Stimulated activated CD4-positive, alpha-beta T cell treated with anti-CD3 and anti-CD28 coated beads, Interleukin-2, amount 100 ng/mL, for 24 hours (primary cell): Measurements from ENCODE around the gene RBBP4.
A peak's percentile ranks its signal among the peaks of the same experiment; 100 is the strongest.
"Not testable (repeated sequence)": the region's sequence is repeated elsewhere in the genome, so short reads cannot be mapped to it uniquely, and the experiment has no call there.

Experiments used
- DNase-seq, 2 donors: peaks; one replicate each; pipeline ENCODE4 v3.0.0-alpha.2; 2020

Gene RBBP4

DNA sequence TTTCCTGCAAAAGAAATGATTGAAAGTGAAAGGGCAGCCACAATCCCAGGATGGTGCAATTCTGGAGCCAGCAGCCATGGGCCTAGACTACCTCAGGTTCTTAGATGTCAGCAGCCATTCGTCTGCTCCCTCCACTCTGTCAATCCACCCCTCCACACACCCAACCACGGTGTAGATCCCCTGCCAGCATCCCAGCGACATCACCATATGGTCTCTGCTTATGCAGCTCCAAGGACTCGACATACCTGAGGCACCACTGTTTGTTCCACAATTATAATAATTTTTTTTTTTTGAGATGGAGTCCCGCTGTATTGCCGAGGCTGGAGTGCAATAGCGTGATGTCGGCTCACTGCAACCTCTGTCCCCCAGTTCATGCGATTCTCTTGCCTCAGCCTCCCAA lies 45.0 kb downstream of the RBBP4 start:
- DNase-seq, result no peak

DNA sequence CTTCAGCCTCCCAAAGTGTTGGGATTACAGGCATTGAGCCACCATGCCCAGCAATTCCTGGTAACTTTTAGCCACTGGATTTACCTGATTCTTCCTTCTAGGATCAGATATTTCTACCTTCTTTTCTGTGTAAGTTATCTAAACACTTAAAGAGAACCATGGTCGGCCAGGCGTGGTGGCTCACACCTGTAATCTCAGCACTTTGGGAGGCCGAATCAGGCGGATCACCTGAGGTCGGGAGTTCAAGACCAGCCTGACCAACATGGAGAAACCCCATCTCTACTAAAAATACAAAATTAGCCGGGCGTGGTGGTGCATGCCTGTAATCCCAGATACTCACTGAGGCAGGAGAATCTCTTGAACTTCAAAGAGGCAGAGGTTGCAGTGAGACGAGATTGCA lies 46.0 kb downstream of the RBBP4 start:
- not testable (repeated sequence) for DNase-seq

DNA sequence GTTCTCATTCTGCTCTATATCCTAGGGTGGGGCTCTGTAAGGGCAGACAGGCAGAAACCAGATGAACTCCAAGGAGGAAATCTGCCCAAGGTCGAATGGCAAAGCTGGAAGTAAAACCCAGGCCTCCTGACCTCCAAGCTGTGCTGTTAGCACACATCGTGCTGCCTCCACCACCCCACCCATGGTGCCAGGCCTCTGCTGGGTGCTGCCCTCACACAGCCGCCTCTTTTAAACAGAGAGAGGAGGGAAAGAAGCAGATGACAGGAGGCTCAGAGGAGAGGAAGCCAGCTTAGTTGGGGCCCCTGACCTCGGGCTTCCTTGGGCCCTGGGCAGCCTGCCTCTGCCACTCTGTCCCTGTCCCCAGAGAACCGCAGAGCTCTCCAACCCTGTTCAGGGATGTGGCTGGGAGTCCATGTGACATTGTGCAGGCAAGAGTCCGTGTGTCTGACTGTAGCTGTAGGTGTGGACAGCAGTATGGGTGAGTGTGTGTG lies 50.5 kb downstream of the RBBP4 start:
- no peak for DNase-seq

GRCh38 chr1:32701951-32702598 lies 51.1 kb downstream of the RBBP4 start:
- DNase-seq, result no peak

GRCh38 chr1:32702599-32703478 lies 51.8 kb downstream of the RBBP4 start, which contains the start of gene SYNC:
Gene SYNC, minus strand, starts transcription at chr1:32702770. Its CDS starts 110 bp downstream, at chr1:32702660.
- DNase-seq, result peak in 1 of 2 donors; percentile 38

DNA sequence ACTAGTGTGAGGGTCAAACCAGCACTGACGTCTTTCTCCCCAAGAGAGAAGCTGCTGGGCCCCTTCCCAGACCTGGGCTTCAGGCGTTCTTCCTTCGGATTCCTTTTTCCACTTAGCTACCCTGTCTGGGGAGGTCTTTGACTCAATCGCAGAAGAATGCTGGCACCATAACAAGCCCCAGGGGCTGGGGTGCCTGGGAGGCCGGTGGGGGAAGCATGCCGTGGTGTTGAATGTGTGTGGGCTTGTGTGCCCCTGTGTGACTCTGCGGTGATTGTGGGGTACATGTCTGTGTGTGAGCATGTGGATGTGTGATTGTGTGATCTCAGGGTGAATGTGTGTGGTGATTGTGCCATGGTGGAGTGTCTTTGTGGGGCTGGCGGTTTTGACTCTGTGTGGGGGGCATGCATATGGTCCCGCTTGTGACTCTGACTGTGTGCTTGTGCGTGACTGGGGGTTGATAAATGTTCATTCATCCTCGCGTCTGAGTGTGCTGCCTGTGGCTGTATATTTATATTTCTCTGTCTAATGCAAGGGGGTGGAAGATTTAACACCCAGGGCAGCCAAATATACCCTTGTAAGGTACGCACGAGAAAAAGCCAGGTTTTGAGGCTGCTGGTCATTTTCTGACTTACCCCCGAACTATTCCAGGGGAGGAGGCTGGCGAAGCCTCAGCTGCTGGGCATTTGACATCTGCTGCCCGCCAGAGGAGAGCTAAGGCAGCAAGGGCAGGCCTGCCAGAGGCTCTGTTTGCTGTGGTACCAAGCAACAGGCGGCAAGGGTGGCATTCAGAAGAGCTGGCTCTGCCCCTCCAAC lies 52.7 kb downstream of the RBBP4 start:
- no peak for DNase-seq

GRCh38 chr1:32705516-32705915 lies 54.5 kb downstream of the RBBP4 start:
- DNase-seq, result no peak

DNA sequence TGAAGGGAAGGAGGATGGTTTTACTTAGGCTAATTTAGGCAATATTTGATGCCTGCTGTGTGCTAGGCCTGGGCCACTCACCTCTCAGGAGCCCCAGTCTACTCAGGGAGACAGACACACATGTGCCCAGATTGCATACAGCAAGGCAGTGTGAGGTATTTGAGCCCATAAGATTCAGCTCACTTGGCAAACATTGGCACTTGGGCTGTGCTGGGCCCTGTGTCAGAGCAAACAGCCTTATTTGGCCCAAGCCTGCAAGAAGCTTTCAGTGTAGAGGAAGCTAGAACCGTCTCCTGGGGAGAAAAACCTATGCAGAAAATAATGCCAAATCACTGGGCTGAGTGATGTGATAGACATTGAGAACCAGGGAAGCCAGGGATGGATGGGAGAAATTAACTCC lies 55.5 kb downstream of the RBBP4 start:
- DNase-seq, result no peak

GRCh38 chr1:32709075-32709474 lies 58.1 kb downstream of the RBBP4 start:
- DNase-seq, result no peak

DNA sequence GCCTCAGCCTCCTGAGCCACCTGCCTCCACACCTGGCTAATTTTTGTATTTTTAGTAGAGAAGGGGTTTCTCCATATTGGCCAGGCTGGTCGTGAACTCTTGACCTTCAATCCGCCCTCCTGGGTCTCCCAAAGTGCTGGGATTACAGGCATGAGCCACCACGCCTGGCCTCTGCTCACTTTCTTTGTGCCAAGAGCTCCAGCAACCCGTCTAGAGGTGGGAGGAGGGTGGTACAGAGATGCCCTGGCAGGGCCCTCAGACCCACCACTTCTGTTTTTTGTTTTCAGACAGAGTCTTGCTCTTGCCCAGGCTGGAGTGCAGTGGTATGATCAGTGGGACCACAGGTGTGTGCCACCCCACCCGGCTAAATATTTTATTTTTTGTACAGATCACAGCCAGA lies 58.5 kb downstream of the RBBP4 start:
- DNase-seq, result no peak

DNA sequence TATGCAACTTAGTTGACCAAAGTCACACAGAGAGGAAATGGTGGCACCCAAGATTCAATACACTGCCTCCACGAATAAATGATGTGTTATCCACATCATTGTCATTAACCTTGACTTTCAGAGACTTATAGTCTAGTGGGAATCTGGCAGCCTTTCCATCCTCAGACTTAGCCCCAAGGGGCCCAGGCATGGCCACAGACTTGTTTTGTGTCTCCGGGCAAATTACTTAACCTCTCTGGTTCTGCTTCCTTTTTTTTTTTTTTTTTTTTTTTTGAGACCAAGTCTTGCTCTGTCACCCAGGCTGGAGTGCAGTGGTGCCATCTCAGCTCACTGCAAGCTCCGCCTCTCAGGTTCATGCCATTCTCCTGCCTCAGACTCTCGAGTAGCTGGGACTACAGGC lies 60.2 kb downstream of the RBBP4 start:
- DNase-seq, result not testable (repeated sequence)

DNA sequence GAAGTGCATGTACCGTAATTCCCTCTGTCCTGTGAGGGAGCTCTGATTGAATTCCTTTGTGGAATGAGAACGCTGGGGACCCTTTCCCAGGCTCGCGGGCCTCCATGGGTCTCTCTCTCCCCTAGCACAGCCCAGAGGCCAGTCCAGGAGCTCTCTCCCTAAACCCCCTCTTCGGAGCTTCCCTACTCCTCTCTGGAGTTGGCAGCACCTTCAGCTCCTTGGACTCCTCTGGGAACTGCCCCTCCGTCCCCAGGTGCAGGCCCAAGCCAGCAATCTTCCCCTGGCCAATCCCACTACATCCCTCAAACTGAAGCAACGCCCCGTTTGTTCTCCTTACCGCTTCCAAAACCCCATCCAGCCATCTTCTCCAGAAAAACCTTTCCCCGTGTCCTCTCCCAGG lies 62.1 kb downstream of the RBBP4 start:
- DNase-seq, result no peak

DNA sequence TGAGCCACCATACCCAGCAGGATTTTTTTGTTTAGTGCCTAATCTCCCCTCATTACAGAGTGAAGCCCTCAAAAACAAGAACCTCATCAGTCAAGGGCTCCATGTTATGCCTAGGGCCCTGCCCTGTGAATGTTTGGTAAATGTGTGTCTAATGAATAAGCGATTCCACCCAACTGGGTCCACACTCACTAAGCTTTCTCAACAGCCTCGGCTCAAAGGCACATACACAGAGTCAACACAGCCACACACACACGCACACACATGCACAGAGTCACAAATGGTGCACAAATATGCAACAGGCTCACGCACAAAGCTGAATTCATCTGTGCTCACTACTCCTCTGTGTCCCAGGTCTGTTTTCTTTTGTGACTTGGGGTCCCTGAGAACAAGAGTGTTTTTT lies 63.3 kb downstream of the RBBP4 start:
- no peak for DNase-seq

- no peak for DNase-seq
Observed at GRCh38 chr1:32715901-32716311, 64.9 kb downstream of the RBBP4 start.

DNA sequence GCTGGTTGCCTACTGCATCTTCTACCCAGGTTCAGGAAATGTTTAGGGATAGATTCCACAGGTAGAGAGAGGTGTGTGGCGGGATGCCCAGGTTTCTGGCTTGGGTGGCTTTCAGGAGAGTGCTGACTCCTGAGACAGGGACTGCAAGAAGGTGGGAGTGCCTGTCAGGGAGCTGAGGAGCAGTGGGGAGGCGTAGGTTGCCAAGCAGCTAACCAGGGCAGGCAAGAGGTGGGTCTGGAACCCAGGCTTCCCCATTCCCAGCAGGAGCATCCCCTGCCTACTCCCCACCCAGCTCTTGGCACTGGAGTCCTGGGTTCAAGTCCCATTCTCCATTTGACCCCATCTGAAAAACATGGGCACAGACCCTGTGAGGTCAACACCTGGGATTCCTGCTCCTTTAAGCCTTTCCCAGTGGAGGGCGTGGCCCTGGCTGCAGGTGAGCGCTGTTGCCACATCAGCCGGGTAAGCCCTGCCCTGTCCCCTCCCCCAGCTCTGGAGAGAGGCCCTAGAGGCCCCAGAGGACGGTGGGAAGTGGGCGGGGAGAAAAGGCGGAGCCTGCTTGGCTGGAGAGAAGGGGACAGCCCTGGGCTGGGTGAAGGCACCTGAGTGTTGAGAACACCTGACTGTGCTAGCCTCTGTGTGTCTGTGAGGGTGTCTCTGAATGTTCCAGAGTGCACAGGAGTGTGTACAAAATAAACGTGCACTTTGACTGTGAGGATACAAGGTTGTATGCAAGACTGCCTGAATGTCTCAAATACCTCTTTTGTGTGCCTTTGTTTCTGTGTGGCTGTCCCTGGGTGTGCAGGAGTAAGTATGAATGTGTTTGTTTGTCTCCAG lies 65.5 kb downstream of the RBBP4 start:
- DNase-seq, result peak; percentile 45 to 73

- DNase-seq, result no peak
Observed at GRCh38 chr1:32717503-32717902, 66.5 kb downstream of the RBBP4 start.

- no peak for DNase-seq
Observed at GRCh38 chr1:32718036-32718435, 67.0 kb downstream of the RBBP4 start.

DNA sequence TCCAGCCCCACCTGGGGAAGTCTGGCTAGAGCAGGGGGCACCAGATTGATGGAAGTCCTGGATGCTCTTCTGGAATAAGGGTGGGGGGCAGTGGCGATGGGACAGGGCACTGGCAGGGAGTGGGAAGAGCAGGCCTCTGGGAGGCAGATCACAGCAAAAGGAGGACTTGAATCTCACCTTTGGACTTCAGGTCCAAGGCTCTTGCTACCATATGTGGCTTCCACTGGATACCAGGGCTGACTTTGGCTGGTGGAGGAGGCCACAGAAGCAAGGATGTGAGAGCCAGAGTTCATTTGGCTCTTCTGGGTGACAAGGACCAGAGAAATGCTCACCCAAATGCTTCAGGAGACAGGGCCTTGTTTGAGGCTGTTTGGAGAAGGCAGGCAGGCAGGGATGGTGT lies 67.5 kb downstream of the RBBP4 start:
- DNase-seq, result no peak

- DNase-seq, result no peak
Observed at GRCh38 chr1:32719681-32720275, 68.8 kb downstream of the RBBP4 start.

DNA sequence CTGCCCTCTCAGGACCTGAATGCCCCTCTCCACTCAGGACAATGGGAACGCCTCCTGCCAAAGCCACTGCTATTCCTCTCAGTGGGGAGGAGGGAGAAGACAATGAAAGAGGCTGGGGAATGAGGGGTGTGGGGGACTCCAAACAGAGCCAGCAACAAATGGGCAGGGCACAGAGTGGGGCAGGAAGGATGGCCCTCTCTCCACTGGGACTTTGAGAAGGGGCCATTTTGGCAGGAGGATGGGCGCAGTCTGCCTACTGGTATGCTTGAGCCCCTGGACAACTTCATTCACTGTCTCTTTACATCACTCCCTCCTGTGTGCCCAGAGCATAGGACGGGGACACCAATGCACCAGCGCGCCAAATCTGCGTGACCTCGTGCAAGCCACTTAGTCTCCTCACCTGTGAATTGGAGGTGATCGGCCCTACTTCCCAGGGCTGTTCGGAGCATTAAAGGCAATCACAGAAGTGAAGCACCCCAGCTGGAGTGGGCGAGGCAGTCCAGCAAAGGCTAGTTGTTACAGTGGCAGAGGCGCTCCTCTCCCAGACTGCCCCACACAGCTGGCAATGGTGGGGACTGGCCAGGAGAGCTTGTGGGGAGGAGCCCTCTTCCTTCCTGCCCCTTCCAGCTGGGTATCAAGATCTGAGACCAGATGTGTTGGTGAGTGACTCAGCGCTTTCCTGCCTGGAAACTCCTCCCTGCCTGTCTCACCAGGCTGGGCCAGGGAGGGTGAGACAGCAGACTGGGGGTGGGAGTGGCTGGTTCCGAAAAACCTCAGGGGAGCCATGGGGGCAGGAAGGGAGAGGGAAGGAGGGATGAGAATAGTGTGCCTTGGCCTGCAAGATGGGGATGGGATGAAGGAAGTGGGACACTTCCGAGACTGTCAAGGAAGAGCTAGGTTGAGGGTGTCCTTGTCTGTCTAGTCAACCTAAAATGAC lies 73.9 kb downstream of the RBBP4 start:
- peak; percentile 27 to 34 for DNase-seq

GRCh38 chr1:32725615-32725982 lies 74.6 kb downstream of the RBBP4 start:
- no peak for DNase-seq
